ENCODE results near the gene RAB20.

Gene RAB20

GRCh38 chr13:110486061-110486715, 75.3 kb downstream of the RAB20 start:
- TF ChIP-seq, protein P1, sequence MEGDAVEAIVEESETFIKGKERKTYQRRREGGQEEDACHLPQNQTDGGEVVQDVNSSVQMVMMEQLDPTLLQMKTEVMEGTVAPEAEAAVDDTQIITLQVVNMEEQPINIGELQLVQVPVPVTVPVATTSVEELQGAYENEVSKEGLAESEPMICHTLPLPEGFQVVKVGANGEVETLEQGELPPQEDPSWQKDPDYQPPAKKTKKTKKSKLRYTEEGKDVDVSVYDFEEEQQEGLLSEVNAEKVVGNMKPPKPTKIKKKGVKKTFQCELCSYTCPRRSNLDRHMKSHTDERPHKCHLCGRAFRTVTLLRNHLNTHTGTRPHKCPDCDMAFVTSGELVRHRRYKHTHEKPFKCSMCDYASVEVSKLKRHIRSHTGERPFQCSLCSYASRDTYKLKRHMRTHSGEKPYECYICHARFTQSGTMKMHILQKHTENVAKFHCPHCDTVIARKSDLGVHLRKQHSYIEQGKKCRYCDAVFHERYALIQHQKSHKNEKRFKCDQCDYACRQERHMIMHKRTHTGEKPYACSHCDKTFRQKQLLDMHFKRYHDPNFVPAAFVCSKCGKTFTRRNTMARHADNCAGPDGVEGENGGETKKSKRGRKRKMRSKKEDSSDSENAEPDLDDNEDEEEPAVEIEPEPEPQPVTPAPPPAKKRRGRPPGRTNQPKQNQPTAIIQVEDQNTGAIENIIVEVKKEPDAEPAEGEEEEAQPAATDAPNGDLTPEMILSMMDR (IDR thresholded peaks at IDR 0.05; ENCODE audit: low read depth, low read length): no peak
- DNase-seq (ENCODE audit: extremely low read depth, low read depth): no peak

DNA sequence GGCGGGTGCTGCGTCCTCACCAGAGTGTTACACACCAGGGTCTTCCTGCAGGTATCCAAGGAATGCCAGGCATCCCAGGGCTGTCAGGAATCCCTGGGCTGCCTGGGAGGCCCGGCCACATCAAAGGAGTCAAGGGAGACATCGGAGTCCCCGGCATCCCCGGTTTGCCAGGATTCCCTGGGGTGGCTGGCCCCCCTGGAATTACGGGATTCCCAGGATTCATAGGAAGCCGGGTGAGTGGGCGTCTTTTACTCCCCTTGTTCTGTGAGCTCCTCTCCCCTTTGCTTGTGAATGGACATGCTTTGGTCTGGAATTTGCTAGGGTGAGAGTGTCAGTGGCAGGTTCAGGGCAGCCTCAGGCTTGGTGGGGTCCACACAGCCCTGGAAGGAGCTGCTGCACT, 75.9 kb downstream of the RAB20 start:
- DNase-seq (ENCODE audit: extremely low read depth, low read depth): no peak
- TF ChIP-seq, protein P1 (IDR thresholded peaks at IDR 0.05; ENCODE audit: low read depth, low read length): no peak

- DNase-seq (ENCODE audit: extremely low read depth, low read depth): no peak
- TF ChIP-seq, protein P1 (IDR thresholded peaks at IDR 0.05; ENCODE audit: low read depth, low read length): no peak
Observed at GRCh38 chr13:110484290-110485048, 77.1 kb downstream of the RAB20 start.

DNA sequence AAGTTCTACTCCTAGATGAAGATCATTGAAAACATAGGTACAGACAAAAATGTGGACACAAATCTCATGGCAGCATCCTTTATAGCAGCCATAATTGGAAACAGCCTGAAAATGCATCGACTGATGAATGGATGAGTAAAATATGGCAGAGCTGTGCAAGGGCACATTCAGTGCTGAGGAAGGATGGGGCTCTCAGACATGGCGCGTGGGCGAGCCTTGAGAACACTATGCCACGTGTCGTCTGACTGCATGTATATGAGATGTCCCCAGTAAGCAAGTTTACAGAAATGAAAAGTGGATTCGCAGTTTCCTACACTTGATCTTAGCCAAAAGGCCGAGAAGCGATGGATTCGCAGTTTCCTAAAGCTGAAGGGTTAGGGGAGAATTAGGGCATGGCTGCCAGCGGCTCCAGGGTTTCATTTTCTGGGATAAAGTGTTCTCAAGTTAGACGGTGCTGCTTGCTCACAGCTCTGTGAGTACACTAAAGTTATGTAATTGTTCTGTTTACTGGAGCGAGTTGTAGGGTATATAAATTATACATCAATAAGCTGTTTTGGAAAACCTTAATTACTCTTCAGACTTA, 78.0 kb downstream of the RAB20 start:
- DNase-seq (ENCODE audit: extremely low read depth, low read depth): no peak
- TF ChIP-seq, protein P1 (IDR thresholded peaks at IDR 0.05; ENCODE audit: low read depth, low read length): no peak

DNA sequence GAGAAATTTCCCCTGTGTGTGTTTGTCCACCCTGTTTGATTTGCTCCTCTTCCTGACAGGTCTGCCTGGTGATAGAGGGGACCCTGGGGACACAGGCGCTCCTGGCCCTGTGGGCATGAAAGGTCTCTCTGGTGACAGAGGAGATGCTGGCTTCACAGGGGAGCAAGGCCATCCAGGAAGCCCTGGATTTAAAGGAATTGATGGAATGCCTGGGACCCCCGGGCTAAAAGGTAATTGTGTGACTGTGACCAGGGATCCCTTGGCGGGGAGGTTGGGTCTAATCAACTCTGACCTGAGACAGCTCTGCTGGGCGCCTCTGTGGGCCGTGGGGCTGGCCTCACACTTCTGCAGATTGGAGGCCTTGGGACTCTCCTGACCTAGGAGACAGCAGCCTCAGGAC, 81.4 kb downstream of the RAB20 start:
- no peak for DNase-seq (ENCODE audit: extremely low read depth, low read depth)
- TF ChIP-seq, protein P1 (IDR thresholded peaks at IDR 0.05; ENCODE audit: low read depth, low read length): no peak

DNA sequence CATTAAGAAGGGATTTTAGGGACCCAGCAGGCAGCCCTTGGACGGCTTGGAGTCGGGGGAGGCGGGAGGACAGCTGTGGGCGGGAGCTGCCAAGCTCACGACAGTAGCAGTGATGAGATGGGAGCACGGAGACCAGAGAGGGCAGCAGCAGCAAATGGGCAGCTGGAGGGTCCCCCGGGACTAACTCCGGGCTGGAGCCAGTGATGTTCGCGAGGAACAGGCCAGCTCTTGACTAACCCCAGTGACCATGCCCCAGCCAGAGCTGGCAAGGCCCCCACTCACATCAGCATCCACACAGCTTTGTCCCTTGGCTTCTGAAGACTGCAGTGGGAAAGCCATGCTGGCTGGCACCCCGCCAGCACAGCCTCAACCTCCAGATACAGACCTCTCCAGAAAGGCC, 81.9 kb downstream of the RAB20 start:
- TF ChIP-seq, protein P1 (IDR thresholded peaks at IDR 0.05; ENCODE audit: low read depth, low read length): no peak
- DNase-seq (ENCODE audit: extremely low read depth, low read depth): no peak

DNA sequence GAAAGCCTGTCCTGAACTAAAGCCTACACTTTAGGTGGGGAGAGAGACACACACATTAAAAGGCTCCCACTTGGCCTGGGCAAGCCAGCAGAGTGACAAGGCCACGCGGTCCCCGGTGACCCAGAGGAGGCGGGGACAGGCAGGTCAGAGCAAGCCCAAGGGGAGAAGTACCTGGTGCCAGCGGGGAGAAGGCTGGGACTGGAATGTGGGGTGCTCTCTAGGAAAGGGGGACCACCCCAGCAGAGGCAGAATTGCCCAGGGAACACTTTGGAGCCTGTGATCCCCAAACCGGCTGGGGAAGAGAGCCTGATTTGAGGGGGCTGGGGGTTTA, 82.3 kb downstream of the RAB20 start:
- TF ChIP-seq, protein P1 (IDR thresholded peaks at IDR 0.05; ENCODE audit: low read depth, low read length): no peak
- no peak for DNase-seq (ENCODE audit: extremely low read depth, low read depth)

All from AG09319 (cell line).